Measurements from ENCODE around the gene ADD1. TPM values are rescaled to one million over a fixed set of nuclear protein-coding genes. Genes with fewer than 3 reads are reported as not detected.

ADD1 gene
- total RNA-seq, 1 experiment from 2014 or later, result 163 TPM

DNA sequence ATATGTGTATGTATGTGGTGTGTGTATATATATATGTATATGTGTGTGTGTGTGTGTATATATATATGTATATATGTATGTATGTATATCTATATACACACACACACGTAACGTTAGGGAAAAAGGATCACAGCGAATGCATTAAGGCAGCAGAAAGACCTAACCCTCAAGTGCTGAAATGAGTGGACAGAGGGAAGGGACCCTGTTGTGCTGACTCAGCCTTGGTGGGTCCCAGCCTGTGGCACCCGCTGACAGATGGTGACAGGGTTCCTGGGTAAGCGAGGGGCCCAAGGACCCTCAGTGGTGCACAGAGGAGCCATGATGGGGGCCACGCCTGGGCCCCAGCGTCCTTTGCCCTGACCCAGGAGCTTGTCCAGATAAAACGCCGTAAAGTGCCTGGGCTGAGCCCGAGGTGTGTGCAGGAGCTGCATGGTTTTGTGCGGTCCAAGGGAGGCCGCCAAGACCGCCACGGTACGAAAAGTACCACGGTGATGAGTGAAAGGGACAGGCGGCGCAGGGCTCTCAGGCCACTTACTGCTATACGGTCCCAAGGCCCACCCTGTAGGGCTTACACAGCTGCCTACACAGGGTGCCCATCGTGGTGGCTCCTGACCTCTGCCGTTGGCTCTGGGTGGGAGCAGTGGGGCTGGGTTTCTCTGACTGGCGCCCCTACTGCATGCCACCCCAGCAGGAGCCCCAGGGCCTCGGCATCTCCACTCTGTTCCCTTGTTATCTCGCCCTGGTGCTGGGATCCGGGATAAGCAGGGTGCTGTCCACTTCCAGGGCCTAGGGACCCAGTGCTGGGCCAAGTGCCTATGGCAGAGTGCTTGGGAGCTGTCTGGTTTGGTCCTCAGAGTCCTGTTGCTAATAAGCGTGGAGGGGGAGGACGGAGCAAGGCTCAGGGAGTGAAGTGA is 40.8 kb upstream of the ADD1 start:
- Mint-ChIP-seq H3K27ac (no peak overlapping the region), H3K4me3 (no peak overlapping the region), H3K27me3 (ENCODE audit: low read depth) (no peaks in the 10 kb centered on the region), H3K4me1 (peaks cover 8 to 23% of the 10 kb centered on the region in 2 experiments), H3K9me3 (no peaks in the 10 kb centered on the region), H3K36me3 (ENCODE audit: insufficient read depth in 1 of 3, low read depth in 3 of 3) (0 out of 7 replicates have a peak, but pooled peaks cover 0 to 2% (median 0%) of the 10 kb centered on the region in 3 experiments)
- Histone ChIP-seq H3K79me1 (ENCODE audit: insufficient read depth, low read depth, low read length, poor library complexity, severe bottlenecking) (no peaks in the 10 kb centered on the region), H2BK20ac (ENCODE audit: low read depth, low read length, poor library complexity, severe bottlenecking) (no peak overlapping the region), H3K4me1 (ENCODE audit: insufficient read depth, low read length) (no peaks in the 10 kb centered on the region), H2BK5ac (ENCODE audit: insufficient read length, low read length) (no peak overlapping the region), H3K9me3 (ENCODE audit: control insufficient read depth, low read depth, low read length) (no peaks in the 10 kb centered on the region), H4K20me1 (ENCODE audit: control insufficient read depth, insufficient read depth, insufficient read length) (peaks cover 5% of the 10 kb centered on the region), H3T11ph (ENCODE audit: low read length) (no peak overlapping the region), H3K14ac (ENCODE audit: insufficient read depth, low read length) (no peak overlapping the region), H3K27me3 (ENCODE audit: insufficient read depth, low read length) (no peaks in the 10 kb centered on the region), H3K79me2 (ENCODE audit: insufficient read depth, low read length) (no peaks in the 10 kb centered on the region), H3K27ac (ENCODE audit: insufficient read length, low read depth, low read length) (no peak overlapping the region), H4K8ac (replicated peaks; ENCODE audit: insufficient read length, low read depth, low read length) (no peak overlapping the region), H4K91ac (ENCODE audit: insufficient read length, low read depth, low read length) (no peak overlapping the region), H3K4ac (ENCODE audit: low read depth, low read length) (no peak overlapping the region), H3K9ac (ENCODE audit: extremely low read depth, insufficient read length, low read length) (no peak overlapping the region), H3K4me2 (ENCODE audit: insufficient read depth, insufficient read length, low read length) (no peak overlapping the region), H2BK12ac (ENCODE audit: insufficient read length, low read depth, low read length) (no peak overlapping the region), H3K18ac (ENCODE audit: insufficient read length, low read depth, low read length) (no peak overlapping the region), H2AK5ac (ENCODE audit: insufficient read length, low read length) (no peak overlapping the region), H3K56ac (ENCODE audit: insufficient read length, low read depth, low read length) (no peak overlapping the region), H3K23ac (ENCODE audit: insufficient read length, low read depth, low read length) (no peak overlapping the region), H2BK120ac (ENCODE audit: low read depth, low read length, poor library complexity, severe bottlenecking) (no peak overlapping the region), H2AFZ (ENCODE audit: low read length) (no peak overlapping the region), H2BK15ac (ENCODE audit: low read depth, low read length) (no peak overlapping the region), H3K23me2 (ENCODE audit: insufficient read length, low read depth, low read length, poor library complexity, severe bottlenecking) (no peaks in the 10 kb centered on the region), H4K5ac (ENCODE audit: insufficient read length, low read depth, low read length) (no peak overlapping the region)
- TF ChIP-seq, protein P1, sequence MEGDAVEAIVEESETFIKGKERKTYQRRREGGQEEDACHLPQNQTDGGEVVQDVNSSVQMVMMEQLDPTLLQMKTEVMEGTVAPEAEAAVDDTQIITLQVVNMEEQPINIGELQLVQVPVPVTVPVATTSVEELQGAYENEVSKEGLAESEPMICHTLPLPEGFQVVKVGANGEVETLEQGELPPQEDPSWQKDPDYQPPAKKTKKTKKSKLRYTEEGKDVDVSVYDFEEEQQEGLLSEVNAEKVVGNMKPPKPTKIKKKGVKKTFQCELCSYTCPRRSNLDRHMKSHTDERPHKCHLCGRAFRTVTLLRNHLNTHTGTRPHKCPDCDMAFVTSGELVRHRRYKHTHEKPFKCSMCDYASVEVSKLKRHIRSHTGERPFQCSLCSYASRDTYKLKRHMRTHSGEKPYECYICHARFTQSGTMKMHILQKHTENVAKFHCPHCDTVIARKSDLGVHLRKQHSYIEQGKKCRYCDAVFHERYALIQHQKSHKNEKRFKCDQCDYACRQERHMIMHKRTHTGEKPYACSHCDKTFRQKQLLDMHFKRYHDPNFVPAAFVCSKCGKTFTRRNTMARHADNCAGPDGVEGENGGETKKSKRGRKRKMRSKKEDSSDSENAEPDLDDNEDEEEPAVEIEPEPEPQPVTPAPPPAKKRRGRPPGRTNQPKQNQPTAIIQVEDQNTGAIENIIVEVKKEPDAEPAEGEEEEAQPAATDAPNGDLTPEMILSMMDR (conservative IDR thresholded peaks at IDR 0.05), result no peak
- no CpG with 5 or more reads among the region's 27 CpGs for WGBS (ENCODE audit: extremely low coverage, insufficient read length, low lambda C conversion rate)
- DNase-seq, result no peak
